Smooth muscle cell of the brain vasculature (primary cell): ENCODE results near the gene CCR5.

Source experiments
- DNase-seq: peaks from one replicate; pipeline ENCODE4 v3.0.0-alpha.2; 2012; ENCODE audit warnings: low read depth, low spot score

Gene CCR5

GRCh38 chr3:46358466-46358865 lies 12.3 kb upstream of the CCR5 start:
- no peak for DNase-seq

GRCh38 chr3:46359733-46360493 lies 10.8 kb upstream of the CCR5 start:
- no peak for DNase-seq

- DNase-seq = no peak
Measured at GRCh38 chr3:46360907-46361306, 9.8 kb upstream of the CCR5 start.

- DNase-seq = no peak
Measured at GRCh38 chr3:46361408-46362283, 9.1 kb upstream of the CCR5 start.

- DNase-seq = no peak
Measured at GRCh38 chr3:46365041-46365440, 5.7 kb upstream of the CCR5 start.

- no peak for DNase-seq
Measured at GRCh38 chr3:46365737-46366524, 4.8 kb upstream of the CCR5 start.

GRCh38 chr3:46367811-46368210 lies 2.9 kb upstream of the CCR5 start:
- DNase-seq = no peak

- no peak for DNase-seq
Measured at GRCh38 chr3:46368569-46368968, 2.2 kb upstream of the CCR5 start.

- no peak for DNase-seq
Measured at GRCh38 chr3:46369151-46369550, 1.6 kb upstream of the CCR5 start.

- no peak for DNase-seq
Measured at GRCh38 chr3:46369675-46370132, 1.0 kb upstream of the CCR5 start.

GRCh38 chr3:46371519-46372340 lies 984 bp downstream of the CCR5 start:
- DNase-seq = no peak

- DNase-seq = no peak
Measured at GRCh38 chr3:46372492-46373359, 2.0 kb downstream of the CCR5 start.

GRCh38 chr3:46374755-46375154 lies 4.0 kb downstream of the CCR5 start:
- no peak for DNase-seq

- DNase-seq = no peak
Measured at GRCh38 chr3:46375218-46375617, 4.5 kb downstream of the CCR5 start.

GRCh38 chr3:46375814-46376213 lies 5.1 kb downstream of the CCR5 start:
- no peak for DNase-seq

GRCh38 chr3:46378426-46378942 lies 7.7 kb downstream of the CCR5 start:
- peak; percentile 24 for DNase-seq

GRCh38 chr3:46380471-46381221 lies 9.9 kb downstream of the CCR5 start:
- DNase-seq = peak; percentile 18

GRCh38 chr3:46381625-46382024 lies 10.9 kb downstream of the CCR5 start:
- DNase-seq = no peak
